Subcutaneous adipose tissue (tissue), 4 donors: Measurements from ENCODE around the gene NPHP4. TPM values are rescaled to one million over a fixed set of nuclear protein-coding genes. Genes with fewer than 3 reads are reported as not detected.

ENCODE experiments used
- total RNA-seq, 4 donors: library from RNA; depleted of rRNA; stranded (reverse); fragments of >200 nt; gene quantifications; one replicate each; pipeline ENCODE4 v1.1.0, GENCODE V29; 2016
- TF ChIP-seq, protein P1 (sequence below): fragments of 450-650 bp; IDR thresholded peaks from one replicate; pipeline ENCODE4 v1.5.1; 2016; ENCODE audit warnings: low read depth, mild to moderate bottlenecking, control low read depth, antibody characterized with exemption, moderate library complexity

The NPHP4 gene
- total RNA-seq, result 10 to 100 TPM in 2 of 4 donors, 1 to 10 TPM in 2; 7.3 to 11.9 (median 9.5) TPM

- TF ChIP-seq, protein P1, sequence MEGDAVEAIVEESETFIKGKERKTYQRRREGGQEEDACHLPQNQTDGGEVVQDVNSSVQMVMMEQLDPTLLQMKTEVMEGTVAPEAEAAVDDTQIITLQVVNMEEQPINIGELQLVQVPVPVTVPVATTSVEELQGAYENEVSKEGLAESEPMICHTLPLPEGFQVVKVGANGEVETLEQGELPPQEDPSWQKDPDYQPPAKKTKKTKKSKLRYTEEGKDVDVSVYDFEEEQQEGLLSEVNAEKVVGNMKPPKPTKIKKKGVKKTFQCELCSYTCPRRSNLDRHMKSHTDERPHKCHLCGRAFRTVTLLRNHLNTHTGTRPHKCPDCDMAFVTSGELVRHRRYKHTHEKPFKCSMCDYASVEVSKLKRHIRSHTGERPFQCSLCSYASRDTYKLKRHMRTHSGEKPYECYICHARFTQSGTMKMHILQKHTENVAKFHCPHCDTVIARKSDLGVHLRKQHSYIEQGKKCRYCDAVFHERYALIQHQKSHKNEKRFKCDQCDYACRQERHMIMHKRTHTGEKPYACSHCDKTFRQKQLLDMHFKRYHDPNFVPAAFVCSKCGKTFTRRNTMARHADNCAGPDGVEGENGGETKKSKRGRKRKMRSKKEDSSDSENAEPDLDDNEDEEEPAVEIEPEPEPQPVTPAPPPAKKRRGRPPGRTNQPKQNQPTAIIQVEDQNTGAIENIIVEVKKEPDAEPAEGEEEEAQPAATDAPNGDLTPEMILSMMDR, result no peak
Observed at GRCh38 chr1:5992026-5992813, at the start of gene NPHP4. Gene NPHP4, minus strand, starts transcription at chr1:5992425. Its CDS starts 6,136 bp downstream, at chr1:5986289.

- TF ChIP-seq, protein P1, result no peak
Observed at GRCh38 chr1:6041432-6042062, 49.3 kb upstream of the NPHP4 start.

DNA sequence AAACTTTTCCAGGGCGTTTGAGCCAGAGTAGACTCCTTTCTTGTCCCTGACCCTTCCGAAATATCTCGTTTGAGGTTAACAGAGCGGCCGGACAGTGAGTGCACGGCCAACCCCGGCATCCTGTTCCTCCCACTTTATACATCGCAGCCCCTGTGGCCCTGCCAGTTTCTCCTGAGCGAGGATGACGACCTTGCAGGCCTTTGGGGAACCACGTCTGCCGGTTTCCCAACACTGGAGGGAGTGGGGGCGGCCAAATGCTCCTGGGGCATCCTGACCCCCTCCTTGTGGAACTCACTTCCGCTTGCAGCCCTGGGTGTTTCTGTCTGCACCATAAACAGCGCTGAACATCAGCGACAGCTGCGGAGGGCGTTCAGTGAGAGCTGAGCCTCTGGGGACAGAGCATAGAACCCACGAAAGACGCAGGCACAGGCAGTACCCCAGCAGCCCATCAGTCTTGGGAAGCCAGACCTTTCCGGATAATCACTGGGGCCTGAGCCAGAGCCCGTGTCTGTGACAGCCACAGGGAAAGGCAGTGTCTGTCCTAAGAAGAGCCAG, 48.7 kb upstream of the NPHP4 start:
- TF ChIP-seq, protein P1, result no peak

- TF ChIP-seq, protein P1, result no peak
Observed at GRCh38 chr1:6040444-6040843, 48.2 kb upstream of the NPHP4 start.

DNA sequence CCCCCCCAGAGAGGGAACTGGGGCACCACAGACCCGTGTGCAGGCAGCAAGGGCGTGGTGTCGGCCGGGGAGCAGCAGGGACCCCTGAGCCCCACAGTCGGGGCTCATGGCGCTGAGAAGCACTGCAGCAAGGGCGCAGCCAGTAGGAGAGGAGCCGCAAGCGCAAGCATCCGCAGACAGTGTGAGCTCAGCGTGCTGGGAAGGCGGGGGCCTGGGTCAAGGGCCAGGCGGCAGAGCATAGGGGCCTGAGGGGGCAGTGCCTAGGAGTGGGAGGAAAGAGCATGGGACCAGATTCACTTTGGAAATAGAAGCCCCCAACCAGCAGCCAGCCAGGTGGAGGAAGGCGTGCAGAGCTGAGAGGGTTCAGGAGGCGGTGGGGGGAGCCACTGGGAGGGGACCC, 46.8 kb upstream of the NPHP4 start:
- TF ChIP-seq, protein P1, result no peak

DNA sequence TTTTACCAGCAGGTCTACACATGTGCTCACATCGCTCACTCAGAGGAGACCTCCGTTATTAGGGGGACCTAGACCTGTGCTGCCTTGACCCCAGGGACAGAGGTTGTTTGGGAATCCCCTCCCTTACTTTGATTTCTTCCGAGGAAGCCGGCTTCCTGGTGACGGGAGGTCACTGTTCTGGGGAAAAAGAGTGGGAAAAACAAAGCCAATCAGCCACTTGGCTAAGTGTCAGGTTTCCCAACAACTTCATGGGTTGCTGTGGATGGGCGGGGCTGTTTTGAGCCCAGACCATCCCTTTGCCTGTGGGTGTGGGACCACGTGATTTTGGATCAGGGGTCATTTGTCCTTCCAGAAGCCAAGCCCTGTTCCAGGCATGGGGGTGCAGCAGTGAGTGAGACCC, 46.4 kb upstream of the NPHP4 start:
- TF ChIP-seq, protein P1, result no peak

DNA sequence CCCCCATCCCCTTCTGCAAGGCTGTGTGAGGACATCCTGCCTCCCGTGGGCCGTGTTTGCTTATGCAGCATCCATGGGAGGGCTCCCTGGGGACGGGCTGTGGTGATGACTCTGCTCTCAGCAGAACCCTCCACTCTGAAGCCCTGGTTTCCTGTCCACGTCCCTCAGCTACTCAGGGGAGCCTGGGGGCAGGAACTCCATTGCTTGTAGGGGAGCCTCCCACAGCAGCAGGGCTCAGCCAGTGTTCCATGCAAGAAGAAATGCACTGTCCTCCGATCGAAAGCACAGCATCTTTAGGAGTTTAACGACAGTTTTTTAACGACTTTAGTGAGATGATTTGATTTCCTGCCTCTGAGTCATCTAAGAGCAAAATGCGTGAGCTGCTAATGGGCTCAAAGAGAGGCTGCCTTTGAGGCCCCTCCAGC, 45.1 kb upstream of the NPHP4 start:
- TF ChIP-seq, protein P1, result no peak
